ENCODE measurements around the gene ADAM15.

- TF ChIP-seq JUND (IDR thresholded peaks at IDR 0.05) (no peak), EZH2phosphoT487 (IDR thresholded peaks at IDR 0.05; ENCODE audit: borderline replicate concordance, low read depth) (no peak), USF1 (IDR thresholded peaks at IDR 0.05; ENCODE audit: borderline replicate concordance, low read depth) (no peak), CTCF (IDR thresholded peaks at IDR 0.05) (no peak), POLR2AphosphoS5 (IDR thresholded peaks at IDR 0.05; ENCODE audit: low read depth, low read length) (no peak), IRF3 (IDR thresholded peaks at IDR 0.05; ENCODE audit: low read depth, low read length) (no peak)
Measured at GRCh38 chr1:155013632-155014031, 37.5 kb upstream of the ADAM15 start.

Measured in SK-N-SH (cell line).